Skeletal muscle satellite cell (primary cell): ENCODE data around the gene NDUFV2.
"Not testable (repeated sequence)": the region's sequence is repeated elsewhere in the genome, so short reads cannot be mapped to it uniquely, and the experiment has no call there.

Source experiments
- H3K27me3 ChIP-seq: 2 replicates; pipeline ENCODE4 v1.7.0; 2013; ENCODE audit warnings: low read length; ENCODE audit not compliant: control insufficient read depth, insufficient read depth
- H3K36me3 ChIP-seq: 2 replicates; pipeline ENCODE4 v1.7.0; 2013; ENCODE audit warnings: mild to moderate bottlenecking, control low read depth, low read length; ENCODE audit not compliant: insufficient read depth
- H3K4me1 ChIP-seq: 2 replicates; pipeline ENCODE4 v1.7.0; 2013; ENCODE audit warnings: low read length; ENCODE audit not compliant: control insufficient read depth, insufficient read depth
- H3K4me2 ChIP-seq: 2 replicates; pipeline ENCODE4 v1.7.0; 2013; ENCODE audit warnings: mild to moderate bottlenecking, low read length
- H3K4me3 ChIP-seq: 2 replicates; pipeline ENCODE4 v1.7.0; 2013; ENCODE audit warnings: low read length
- H3K9ac ChIP-seq: 2 replicates; pipeline ENCODE4 v1.7.0; 2013; ENCODE audit warnings: mild to moderate bottlenecking, low read depth, low read length, moderate library complexity
- H3K9me3 ChIP-seq: replicated peaks from 2 replicates; pipeline ENCODE4 v1.7.0; 2013; ENCODE audit warnings: mild to moderate bottlenecking, control low read depth, low read length

NDUFV2 gene

GRCh38 chr18:9069601-9070000 is 32.9 kb upstream of the NDUFV2 start:
- H3K27me3 ChIP-seq: no peaks in the 10 kb centered on the region
- H3K9me3 ChIP-seq: no peaks in the 10 kb centered on the region
- no peaks in the 10 kb centered on the region for H3K36me3 ChIP-seq
- peaks cover 9% of the 10 kb centered on the region for H3K4me1 ChIP-seq
- H3K9ac ChIP-seq: peak overlapping the region; percentile 18
- peak overlapping the region; percentile 28 for H3K4me2 ChIP-seq
- no peak overlapping the region for H3K4me3 ChIP-seq

GRCh38 chr18:9070212-9070611 is 32.3 kb upstream of the NDUFV2 start:
- H3K9ac ChIP-seq: no peak overlapping the region
- no peak overlapping the region for H3K4me3 ChIP-seq
- no peaks in the 10 kb centered on the region for H3K9me3 ChIP-seq
- H3K36me3 ChIP-seq: no peaks in the 10 kb centered on the region
- H3K4me1 ChIP-seq: peaks cover 12% of the 10 kb centered on the region
- H3K27me3 ChIP-seq: no peaks in the 10 kb centered on the region
- H3K4me2 ChIP-seq: no peak overlapping the region

DNA sequence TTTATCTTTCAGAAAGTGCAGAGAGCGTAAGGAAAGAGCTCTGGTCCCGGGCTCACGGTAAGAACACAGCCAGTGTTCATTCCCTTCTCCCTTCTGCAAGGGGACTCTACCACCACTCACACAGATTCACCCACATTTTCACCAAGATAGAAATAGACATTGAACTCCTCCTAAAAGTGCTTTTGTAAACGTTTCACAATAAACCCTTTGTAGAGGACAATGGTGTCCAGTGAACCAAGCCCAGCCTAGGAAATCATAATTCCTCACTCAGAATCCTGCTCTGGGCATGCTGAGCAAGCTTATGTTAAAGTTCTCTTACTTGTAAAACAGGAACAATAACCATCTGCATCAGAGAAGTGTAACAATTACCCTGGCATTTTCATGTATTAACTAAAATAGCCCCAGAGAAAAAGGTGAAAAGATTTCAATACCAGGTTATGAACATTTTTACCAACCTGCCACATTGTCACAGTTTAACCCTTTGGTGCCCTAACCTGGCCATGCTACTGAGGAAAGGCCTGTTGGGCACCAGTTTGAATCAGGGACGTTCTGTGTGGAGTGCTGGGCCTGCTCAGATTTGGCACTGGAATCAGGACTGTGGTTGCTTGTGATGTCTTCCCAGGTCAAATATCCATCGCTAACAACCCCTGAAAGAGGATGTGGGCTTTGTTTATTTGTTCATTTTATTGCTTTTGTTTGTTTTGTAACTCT is 22.5 kb upstream of the NDUFV2 start:
- Histone ChIP-seq H3K36me3 (no peaks in the 10 kb centered on the region), H3K4me2 (no peak overlapping the region), H3K9ac (no peak overlapping the region), H3K4me1 (peaks cover 1% of the 10 kb centered on the region), H3K4me3 (no peak overlapping the region), H3K9me3 (no peaks in the 10 kb centered on the region), H3K27me3 (no peaks in the 10 kb centered on the region)

DNA sequence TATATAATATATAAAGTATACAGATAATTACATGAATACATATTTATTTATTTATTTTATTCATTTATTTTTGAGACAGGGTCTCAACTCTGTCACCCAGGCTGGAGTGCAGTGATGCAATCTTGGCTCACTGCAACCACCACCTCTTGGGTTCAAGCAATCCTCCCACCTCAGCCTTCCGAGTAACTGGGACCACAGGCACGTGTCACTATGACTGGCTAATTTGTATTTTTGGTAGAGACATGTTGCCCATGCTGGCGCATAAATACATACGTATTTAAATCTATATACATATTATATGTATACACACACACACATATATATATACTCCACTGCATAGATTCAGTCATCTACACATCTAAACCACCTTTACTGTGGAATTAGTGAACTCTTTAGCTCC is 20.6 kb upstream of the NDUFV2 start:
- no peak overlapping the region for H3K4me2 ChIP-seq
- no peak overlapping the region for H3K4me3 ChIP-seq
- H3K9ac ChIP-seq: no peak overlapping the region
- H3K4me1 ChIP-seq: no peaks in the 10 kb centered on the region
- no peaks in the 10 kb centered on the region for H3K36me3 ChIP-seq
- no peaks in the 10 kb centered on the region for H3K27me3 ChIP-seq
- no peaks in the 10 kb centered on the region for H3K9me3 ChIP-seq

GRCh38 chr18:9082711-9083510 is 19.6 kb upstream of the NDUFV2 start:
- no peaks in the 10 kb centered on the region for H3K36me3 ChIP-seq
- no peaks in the 10 kb centered on the region for H3K27me3 ChIP-seq
- no peak overlapping the region for H3K4me3 ChIP-seq
- H3K4me1 ChIP-seq: no peaks in the 10 kb centered on the region
- no peaks in the 10 kb centered on the region for H3K9me3 ChIP-seq
- H3K4me2 ChIP-seq: no peak overlapping the region
- H3K9ac ChIP-seq: no peak overlapping the region

DNA sequence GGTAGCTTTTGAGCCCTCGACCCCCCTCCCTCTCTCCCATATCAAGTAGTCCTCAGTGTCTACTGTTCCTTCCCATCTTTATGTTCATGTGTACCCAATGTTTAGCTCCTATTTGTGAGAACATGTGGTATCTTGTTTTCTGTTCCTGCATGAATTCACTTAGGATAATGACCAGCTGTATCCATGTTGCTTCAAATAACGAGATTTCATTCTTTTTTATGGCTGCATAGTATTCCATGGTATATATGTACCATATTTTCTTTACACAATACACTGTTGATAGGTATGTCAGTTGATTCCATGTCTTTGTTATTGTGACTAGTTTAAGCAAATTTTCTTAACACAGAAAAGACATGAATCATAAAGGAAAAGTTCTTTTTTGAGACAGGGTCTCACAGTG is 16.5 kb upstream of the NDUFV2 start:
- Histone ChIP-seq H3K4me2 (no peak overlapping the region), H3K4me3 (no peak overlapping the region), H3K9me3 (no peaks in the 10 kb centered on the region), H3K9ac (no peak overlapping the region), H3K27me3 (no peaks in the 10 kb centered on the region), H3K4me1 (no peaks in the 10 kb centered on the region), H3K36me3 (no peaks in the 10 kb centered on the region)

GRCh38 chr18:9086624-9087023 is 15.9 kb upstream of the NDUFV2 start:
- Histone ChIP-seq H3K36me3 (no peaks in the 10 kb centered on the region), H3K9me3 (no peaks in the 10 kb centered on the region), H3K9ac (no peak overlapping the region), H3K27me3 (no peaks in the 10 kb centered on the region), H3K4me1 (no peaks in the 10 kb centered on the region), H3K4me3 (no peak overlapping the region), H3K4me2 (no peak overlapping the region)

- Histone ChIP-seq H3K27me3 (no peaks in the 10 kb centered on the region), H3K4me2 (no peak overlapping the region), H3K4me1 (no peaks in the 10 kb centered on the region), H3K9ac (no peak overlapping the region), H3K4me3 (no peak overlapping the region), H3K9me3 (no peaks in the 10 kb centered on the region), H3K36me3 (no peaks in the 10 kb centered on the region)
Measured at GRCh38 chr18:9087144-9087543, 15.4 kb upstream of the NDUFV2 start.

DNA sequence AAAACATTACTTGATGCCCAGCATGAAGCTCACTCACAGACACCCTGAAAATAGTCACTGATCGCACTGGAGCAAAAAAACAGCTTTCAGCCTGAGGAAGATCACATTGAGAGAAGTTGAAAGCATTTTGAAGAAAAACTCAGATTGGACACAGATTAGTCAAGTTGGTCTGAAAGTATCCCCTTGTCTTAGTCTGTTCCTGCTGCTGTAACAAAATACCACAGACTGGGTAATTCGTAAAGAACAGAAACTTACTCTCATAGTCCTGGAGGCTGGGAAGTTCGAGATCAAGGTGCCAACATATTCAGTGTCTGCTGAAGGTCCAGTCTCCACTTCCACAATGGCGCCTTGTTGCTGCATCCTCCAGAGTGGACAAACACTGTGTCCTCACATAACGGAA is 14.2 kb upstream of the NDUFV2 start:
- no peak overlapping the region for H3K4me2 ChIP-seq

DNA sequence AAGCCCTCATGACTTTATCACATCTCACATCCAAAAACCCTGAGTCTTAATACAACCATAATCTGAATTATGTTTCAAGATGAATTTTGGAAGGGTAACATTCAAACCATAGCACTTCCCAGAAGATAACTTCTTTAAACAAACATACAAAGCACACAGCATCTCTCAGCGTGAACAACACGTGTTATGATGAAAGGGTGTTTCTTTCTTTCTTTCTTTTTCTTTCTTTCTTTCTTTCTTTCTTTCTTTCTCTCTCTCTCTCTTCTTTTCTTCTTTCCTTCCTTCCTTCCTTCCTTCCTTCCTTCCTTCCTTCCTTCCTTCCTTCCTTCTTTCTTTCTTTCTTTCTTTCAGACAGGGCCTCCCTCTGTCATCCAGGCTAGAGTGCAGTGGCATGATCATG is 13.8 kb upstream of the NDUFV2 start:
- H3K9ac ChIP-seq, H3K4me1 ChIP-seq, H3K27me3 ChIP-seq: not testable (repeated sequence)

More for the DNA sequence above, 14.2 kb upstream of the NDUFV2 start:
- H3K36me3 ChIP-seq: no peaks in the 10 kb centered on the region
- no peak overlapping the region for H3K4me3 ChIP-seq
- H3K9ac ChIP-seq: no peak overlapping the region
- no peaks in the 10 kb centered on the region for H3K9me3 ChIP-seq
- no peaks in the 10 kb centered on the region for H3K4me1 ChIP-seq
- no peaks in the 10 kb centered on the region for H3K27me3 ChIP-seq

DNA sequence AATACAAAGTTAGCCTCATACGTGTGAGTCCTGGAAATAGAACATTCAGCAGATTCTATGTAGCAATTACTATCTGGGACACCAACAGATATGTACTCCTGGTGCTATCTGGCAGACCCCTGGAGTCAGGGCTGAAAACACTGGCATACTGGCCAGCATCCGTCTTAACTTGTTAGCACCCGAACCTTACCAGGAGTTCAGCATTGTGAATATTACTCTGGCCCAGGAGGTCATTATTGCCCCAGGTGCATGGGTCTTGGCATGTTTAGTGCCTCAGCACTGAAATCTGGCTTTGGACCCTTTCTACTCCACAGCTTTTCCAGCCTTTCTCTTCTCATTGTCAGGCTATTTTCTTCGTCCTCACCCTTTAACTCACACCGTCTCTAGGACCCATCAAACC is 11.9 kb upstream of the NDUFV2 start:
- Histone ChIP-seq H3K4me3 (no peak overlapping the region), H3K9me3 (no peaks in the 10 kb centered on the region), H3K4me2 (no peak overlapping the region), H3K4me1 (peaks cover 16% of the 10 kb centered on the region), H3K27me3 (no peaks in the 10 kb centered on the region), H3K36me3 (no peaks in the 10 kb centered on the region), H3K9ac (no peak overlapping the region)

More for the DNA sequence above, 13.8 kb upstream of the NDUFV2 start:
- not testable (repeated sequence) for H3K4me3 ChIP-seq, H3K4me2 ChIP-seq, H3K36me3 ChIP-seq, H3K9me3 ChIP-seq

- H3K36me3 ChIP-seq: no peaks in the 10 kb centered on the region
- H3K9me3 ChIP-seq: no peaks in the 10 kb centered on the region
- H3K4me3 ChIP-seq: no peak overlapping the region
- H3K4me1 ChIP-seq: peaks cover 19% of the 10 kb centered on the region
- H3K27me3 ChIP-seq: no peaks in the 10 kb centered on the region
- H3K4me2 ChIP-seq: no peak overlapping the region
- H3K9ac ChIP-seq: no peak overlapping the region
Measured at GRCh38 chr18:9091066-9091476, 11.4 kb upstream of the NDUFV2 start.
